GM10266 (cell line): ENCODE data around the gene GFER.

ENCODE experiments used
- DNase-seq: peaks from one replicate; pipeline ENCODE4 v3.0.0; 2012; ENCODE audit errors: extremely low spot score
- CTCF ChIP-seq: IDR thresholded peaks from 2 replicates; pipeline ENCODE4 v1.5.1; 2012; ENCODE audit warnings: mild to moderate bottlenecking, low read depth; ENCODE audit not compliant: control insufficient read depth, insufficient read depth; ENCODE audit errors: missing control alignments

GFER gene

GRCh38 chr16:2024032-2024420, 40.0 kb downstream of the GFER start:
- TF ChIP-seq CTCF: no peak
- no peak for DNase-seq

DNA sequence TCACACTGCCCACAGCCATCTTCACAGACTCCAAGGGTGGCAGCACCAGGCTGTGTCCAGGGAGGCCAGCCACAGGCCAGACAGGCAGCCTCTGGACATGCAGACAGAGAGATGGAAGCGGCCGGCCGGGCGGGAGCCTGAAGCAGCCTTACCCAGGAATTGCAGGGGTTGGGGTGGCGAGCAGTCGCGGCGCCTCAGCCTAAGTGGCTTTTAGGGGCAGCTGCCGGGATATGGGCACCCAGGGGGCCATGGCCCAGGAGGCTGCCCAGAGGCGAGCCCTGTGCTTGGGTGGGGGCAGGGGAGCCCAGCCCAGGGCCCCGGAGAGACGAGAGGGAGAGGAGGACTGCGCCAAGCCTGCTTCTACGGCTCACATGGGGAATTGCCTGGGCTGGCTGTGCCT, 41.3 kb downstream of the GFER start:
- no peak for TF ChIP-seq CTCF
- DNase-seq: no peak

DNA sequence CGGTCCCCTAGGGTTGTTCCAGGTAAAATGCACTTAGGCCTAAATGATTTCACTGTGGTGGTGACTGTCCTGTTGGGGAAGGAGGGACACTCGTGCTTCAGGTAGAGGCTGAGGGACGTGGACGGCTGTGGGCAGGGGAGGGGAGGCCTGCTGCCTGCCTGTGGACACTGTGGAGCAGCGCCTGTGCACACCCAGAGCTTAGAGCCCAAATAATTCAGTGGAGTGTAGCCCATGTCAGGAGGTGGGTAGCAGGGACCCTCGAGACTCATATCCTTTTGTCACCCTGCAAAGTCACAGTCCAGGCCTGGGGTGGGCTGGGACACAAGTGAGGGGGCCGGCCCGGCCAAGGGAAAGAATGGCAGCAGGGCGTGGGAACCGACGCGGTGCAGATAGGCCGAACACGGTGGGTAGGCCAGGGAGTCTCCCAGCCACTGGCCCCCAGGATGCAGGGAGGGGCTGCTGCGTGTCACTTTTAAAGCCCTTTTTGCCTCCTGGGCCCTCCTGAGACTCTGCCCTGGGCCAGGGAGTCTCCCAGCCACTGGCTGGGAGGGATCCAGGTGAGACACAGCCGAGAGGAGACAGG, 42.0 kb downstream of the GFER start:
- TF ChIP-seq CTCF: no peak
- DNase-seq: no peak

DNA sequence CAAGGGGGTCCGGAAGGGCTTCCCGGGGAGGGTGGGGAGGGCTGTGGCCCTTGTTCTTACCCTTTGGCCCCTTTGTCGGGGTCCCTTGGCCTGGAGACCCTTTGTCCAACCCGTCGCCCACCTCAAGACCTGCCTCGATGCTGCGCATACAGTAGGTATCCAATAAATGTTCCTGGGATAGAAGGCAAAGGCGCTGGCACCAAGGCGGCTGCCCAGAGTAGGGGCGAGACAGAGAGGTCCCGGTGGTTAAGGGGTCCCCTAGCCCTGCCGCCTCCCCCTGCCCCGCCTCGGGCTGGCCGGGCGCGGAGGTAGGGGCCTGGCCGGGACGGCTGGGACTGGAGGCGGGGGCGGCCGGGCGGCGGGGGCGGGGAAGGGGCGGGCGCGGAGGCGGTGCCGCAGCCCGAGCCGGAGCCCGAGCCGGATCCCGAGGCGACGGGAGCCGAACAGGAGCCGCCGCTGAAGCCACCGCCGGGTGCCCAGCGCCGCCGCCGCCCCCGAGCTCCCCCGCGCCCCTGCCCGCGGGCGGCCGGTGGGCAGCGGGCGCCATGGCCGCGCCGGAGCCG, 42.5 kb downstream of the GFER start, which contains the start of gene NHERF2:
NHERF2 (plus strand) TSS at position 442 of the 563 bp plus-strand sequence; CDS start at position 546, 104 bp downstream.
- TF ChIP-seq CTCF: no peak
- DNase-seq: peak; percentile 65

GRCh38 chr16:2027024-2028010, 43.3 kb downstream of the GFER start:
- no peak for DNase-seq
- TF ChIP-seq CTCF: no peak

- TF ChIP-seq CTCF: no peak
These were observed 44.2 kb downstream of the GFER start for GRCh38 chr16:2028146-2028545.

DNA sequence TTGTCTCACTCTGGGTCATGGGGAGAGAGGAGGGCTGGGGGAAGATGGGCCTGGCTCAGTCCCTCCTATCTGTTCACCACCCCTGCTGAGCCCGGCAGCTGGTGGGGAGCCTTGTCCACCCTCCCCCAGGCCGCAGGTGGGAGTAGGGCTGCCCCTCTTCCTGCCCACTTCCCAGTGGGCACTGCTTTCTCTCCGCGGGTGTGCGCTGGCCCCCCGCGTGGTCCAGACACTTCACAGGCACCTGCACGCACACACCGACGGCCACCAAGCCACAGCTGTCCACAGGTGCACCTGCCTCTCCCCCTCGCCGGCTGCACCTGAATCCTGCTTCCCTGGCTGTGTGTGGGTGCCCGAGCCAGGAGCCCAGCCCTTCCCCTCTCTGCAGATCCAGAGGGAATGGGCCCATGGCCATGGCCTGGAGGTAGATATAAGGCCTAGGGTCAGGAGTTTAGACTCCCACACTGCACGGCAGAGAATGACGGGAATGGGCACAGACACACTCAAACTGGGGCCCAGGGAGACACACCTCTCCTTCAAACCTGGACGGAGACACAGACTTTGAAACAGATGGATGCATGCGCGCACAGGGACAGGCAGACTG, 44.7 kb downstream of the GFER start:
- no peak for DNase-seq
- no peak for TF ChIP-seq CTCF

More at GRCh38 chr16:2028146-2028545, 44.2 kb downstream of the GFER start:
- DNase-seq: no peak
